Testis (tissue), 3 donors: Measurements from ENCODE around the gene REV3L. TPM values are rescaled to one million over a fixed set of nuclear protein-coding genes. Genes with fewer than 3 reads are reported as not detected.

Source experiments
- DNase-seq: peaks from one replicate; pipeline ENCODE4 v3.0.0-alpha.2; 2019
- H3K27ac ChIP-seq, 2 donors: fragments of 200-600 bp; sonication (generic); one replicate each; pipeline ENCODE4 v1.5.1; 2019
- H3K27me3 ChIP-seq: fragments of 200-600 bp; sonication (generic); one replicate; pipeline ENCODE4 v1.5.1; 2019
- H3K36me3 ChIP-seq: fragments of 200-600 bp; sonication (generic); one replicate; pipeline ENCODE4 v1.5.1; 2017; ENCODE audit warnings: low read depth; ENCODE audit errors: missing control alignments
- H3K4me1 ChIP-seq: fragments of 200-600 bp; sonication (generic); one replicate; pipeline ENCODE4 v1.5.1; 2019
- H3K4me3 ChIP-seq, 2 donors: fragments of 200-600 bp; sonication (generic); one replicate each; pipeline ENCODE4 v1.5.1; 2017 to 2019
- H3K9me3 ChIP-seq: fragments of 200-600 bp; sonication (generic); one replicate; pipeline ENCODE4 v1.5.1; 2017
- CTCF ChIP-seq, 3 experiments: fragments of 450-650 bp in 2 of 3; fragments of 200-600 bp in 1 of 3; sonication (generic) in 1 of 3; IDR thresholded peaks; one replicate each; pipeline ENCODE4 v1.5.1; 2016 to 2019; ENCODE audit warnings: antibody characterized with exemption in 3 of 3, mild to moderate bottlenecking in 2 of 3, moderate library complexity in 1 of 3
- POLR2A ChIP-seq: fragments of 450-650 bp; IDR thresholded peaks from one replicate; pipeline ENCODE4 v1.6.1; 2017; ENCODE audit warnings: antibody characterized with exemption, mild to moderate bottlenecking, moderate library complexity
- WGBS, 2 donors: methylation state at CpG; one replicate each; pipeline ENCODE4 v1.1.5; 2018; 5-methylcytosine and 5-hydroxymethylcytosine counted together
- intact Hi-C: fragments of 100-400 bp; cut with DNase I; formaldehyde crosslinking; loops from one replicate; pipeline ENCODE4 v1.15.1; 2023; ENCODE audit warnings: low total_unique reads
- polyA plus RNA-seq: library from polyadenylated mRNA; stranded (reverse); fragments of 350-450 nt; fragmentation: Illumina TruSeq; extraction: RNeasy Lipid Tissue Mini Kit (QIAGEN cat#74804); gene quantifications from one replicate; pipeline ENCODE4 v1.2.3, GENCODE V29; 2014; ENCODE audit warnings: low read depth, low replicate concordance; ENCODE audit not compliant: insufficient read depth
- total RNA-seq, 2 donors: library from RNA; depleted of rRNA; stranded (reverse); fragments of >200 nt; gene quantifications; one replicate each; pipeline ENCODE4 v1.2.3, GENCODE V29; 2016

Gene REV3L
- total and polyA plus RNA-seq, 3 donors from 2014 or later = 11.1 to 56.8 (median 48.8) TPM

DNA sequence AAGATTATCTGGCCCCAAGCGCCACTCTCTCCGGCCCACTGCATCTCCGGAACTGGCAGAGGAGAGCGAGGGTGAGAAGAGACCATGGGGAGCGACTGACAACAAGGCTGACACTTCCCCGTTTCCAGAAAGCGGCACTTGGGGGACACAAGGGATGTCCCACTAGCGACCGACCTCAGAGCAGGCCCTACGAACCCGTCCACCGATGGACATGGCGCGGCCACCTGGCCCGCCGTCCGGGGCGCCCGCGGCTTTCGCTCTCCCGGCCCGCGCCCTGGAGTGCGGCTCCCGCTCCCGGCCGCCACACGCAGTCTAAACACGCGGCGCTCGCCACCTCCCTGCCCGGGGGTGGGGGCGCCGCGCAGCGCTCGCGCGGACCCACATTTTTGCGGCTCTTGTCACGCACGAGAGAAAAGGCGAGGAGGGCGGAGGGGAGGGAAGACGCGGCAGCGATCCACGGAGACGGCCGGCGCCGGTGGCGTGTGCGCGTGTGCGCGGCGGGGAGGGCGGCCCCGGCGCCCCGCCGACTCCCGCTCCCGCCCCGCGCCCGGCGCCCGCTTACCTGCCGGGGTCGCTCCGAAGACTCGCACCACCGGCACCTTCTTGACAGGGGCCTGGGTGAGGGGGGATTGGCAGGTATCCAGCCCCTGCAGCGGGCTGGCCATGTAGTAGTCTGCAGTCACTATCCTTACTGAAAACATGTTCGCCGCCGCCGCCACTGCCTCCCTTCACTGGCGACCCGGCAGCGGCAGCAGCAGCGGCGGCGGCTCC lies 645 bp downstream of the REV3L start:
- peaks cover 21% of the 10 kb centered on the region for H3K4me1 ChIP-seq
- DNase-seq = peak; percentile 61
- H3K36me3 ChIP-seq = no peaks in the 10 kb centered on the region
- no peaks in the 10 kb centered on the region for H3K27me3 ChIP-seq
- intact Hi-C loops = loop anchor here (5.0 kb wide), 2 partner anchors 70 to 120 kb away; no protein-coding TSS in a partner anchor
- TF ChIP-seq CTCF (IDR thresholded peaks at IDR 0.05) = no peak
- TF ChIP-seq POLR2A = no peak
- WGBS, 2 donors = 0 to 1% methylated on average over 10 to 36 of the region's 88 CpGs
- no peaks in the 10 kb centered on the region for H3K9me3 ChIP-seq
- H3K4me3 ChIP-seq = peak overlapping the region; percentile 91 to 98
- H3K27ac ChIP-seq = peak overlapping the region; percentile 100

DNA sequence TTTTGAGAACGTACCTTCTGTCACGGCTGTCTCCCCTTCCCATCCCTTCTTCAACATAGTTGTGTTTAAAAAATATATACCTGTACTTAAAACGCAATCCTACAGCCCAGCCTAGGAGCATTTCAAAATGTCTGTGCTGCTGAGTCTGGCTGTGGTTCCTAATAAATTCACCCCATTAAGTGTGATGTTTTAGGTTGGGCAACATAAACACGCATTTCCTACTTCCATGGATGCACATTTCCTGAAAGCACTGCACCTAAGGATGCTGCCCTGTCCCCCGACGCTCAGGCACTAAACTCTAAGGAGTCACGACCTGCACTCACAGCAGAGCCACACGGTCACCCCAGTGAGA lies 1.2 kb downstream of the REV3L start:
- no peaks in the 10 kb centered on the region for H3K36me3 ChIP-seq
- 0 to 3% methylated on average over 8 of the region's 8 CpGs for WGBS, 2 donors
- no peak for TF ChIP-seq CTCF (IDR thresholded peaks at IDR 0.05)
- no peak for DNase-seq
- H3K9me3 ChIP-seq = no peaks in the 10 kb centered on the region
- peaks cover 23% of the 10 kb centered on the region for H3K4me1 ChIP-seq
- H3K4me3 ChIP-seq = peak overlapping the region; percentile 91 to 98
- H3K27ac ChIP-seq = peak overlapping the region; percentile 100
- no peaks in the 10 kb centered on the region for H3K27me3 ChIP-seq
- intact Hi-C loops = loop anchor here (5.0 kb wide), 2 partner anchors 70 to 120 kb away; no protein-coding TSS in a partner anchor

- no peaks in the 10 kb centered on the region for H3K27me3 ChIP-seq
- H3K4me1 ChIP-seq = peaks cover 23% of the 10 kb centered on the region
- H3K4me3 ChIP-seq = peak overlapping the region; percentile 91 to 98
- no peak for DNase-seq
- no peak for TF ChIP-seq POLR2A
- no peak for TF ChIP-seq CTCF (IDR thresholded peaks at IDR 0.05)
- intact Hi-C loops = loop anchor here (5.0 kb wide), 2 partner anchors 71 to 121 kb away; no protein-coding TSS in a partner anchor
- no peaks in the 10 kb centered on the region for H3K36me3 ChIP-seq
- 33 to 34% methylated on average over 6 of the region's 6 CpGs for WGBS, 2 donors
- H3K27ac ChIP-seq = peak overlapping the region; percentile 100
- H3K9me3 ChIP-seq = no peaks in the 10 kb centered on the region
Measured at GRCh38 chr6:111480988-111481822, 1.8 kb downstream of the REV3L start.

GRCh38 chr6:111478749-111479148 lies 4.3 kb downstream of the REV3L start:
- intact Hi-C loops = no loop called here
- WGBS, 2 donors = 5 to 19% methylated on average over 1 of the region's 1 CpG
- no peak for TF ChIP-seq POLR2A
- peak in 1 of 3 experiments; percentile 22 for TF ChIP-seq CTCF (IDR thresholded peaks at IDR 0.05)
- Histone ChIP-seq H3K4me1 (peaks cover 17% of the 10 kb centered on the region), H3K27me3 (no peaks in the 10 kb centered on the region), H3K36me3 (no peaks in the 10 kb centered on the region), H3K4me3 (no peak overlapping the region), H3K9me3 (no peaks in the 10 kb centered on the region), H3K27ac (peak overlapping the region in 1 of 2 donors; percentile 55)
- DNase-seq = no peak
